GM21619 (cell line): ENCODE measurements around the gene BABAM2.
"Not testable (repeated sequence)": the region's sequence is repeated elsewhere in the genome, so short reads cannot be mapped to it uniquely, and the experiment has no call there.

Experiments used
- ATAC-seq: cut with Tn5 transposase; IDR thresholded peaks from one replicate; pipeline ENCODE4 v1.9.1; 2021; ENCODE audit not compliant: unreplicated experiment

BABAM2 gene

DNA sequence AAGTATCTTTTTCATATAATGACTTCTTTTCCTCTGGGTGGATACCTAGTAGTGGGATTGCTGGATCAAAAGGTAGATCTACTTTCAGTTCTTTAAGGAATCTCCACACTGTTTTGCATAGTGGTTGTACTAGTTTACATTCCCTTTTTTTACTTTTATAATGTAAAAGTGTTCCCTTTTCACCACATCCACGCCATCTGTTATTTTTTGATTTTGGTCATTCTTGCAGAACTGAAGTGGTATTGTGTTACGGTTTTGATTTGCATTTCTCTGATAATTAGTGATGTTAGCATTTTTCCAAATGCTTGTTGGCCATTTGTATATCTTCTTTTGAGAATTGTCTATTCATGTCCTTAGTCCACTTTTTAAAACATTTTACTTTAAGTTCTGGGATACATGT lies 127.9 kb downstream of the BABAM2 start:
- not testable (repeated sequence) for ATAC-seq

GRCh38 chr2:28019521-28019920 lies 129.0 kb downstream of the BABAM2 start:
- not testable (repeated sequence) for ATAC-seq

DNA sequence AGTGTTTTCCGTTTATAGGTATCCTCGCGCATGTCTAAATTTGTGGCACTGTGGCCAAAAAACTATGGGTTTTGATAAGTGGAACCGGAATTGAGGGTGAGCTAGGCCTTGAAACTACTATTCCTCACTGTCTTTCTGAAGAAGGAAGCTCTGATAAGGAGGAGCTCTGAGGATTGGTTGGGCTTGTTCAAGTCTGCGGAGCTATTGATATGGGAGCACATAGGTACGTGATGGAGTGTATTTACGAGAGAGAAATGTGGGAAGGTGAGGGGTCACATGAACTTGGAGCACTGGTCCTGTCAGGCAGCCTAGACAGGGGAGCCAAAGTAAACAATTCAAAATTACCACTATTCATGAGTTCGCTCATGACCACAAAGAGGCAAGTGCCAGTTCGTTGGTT lies 131.4 kb downstream of the BABAM2 start:
- ATAC-seq, result no peak

DNA sequence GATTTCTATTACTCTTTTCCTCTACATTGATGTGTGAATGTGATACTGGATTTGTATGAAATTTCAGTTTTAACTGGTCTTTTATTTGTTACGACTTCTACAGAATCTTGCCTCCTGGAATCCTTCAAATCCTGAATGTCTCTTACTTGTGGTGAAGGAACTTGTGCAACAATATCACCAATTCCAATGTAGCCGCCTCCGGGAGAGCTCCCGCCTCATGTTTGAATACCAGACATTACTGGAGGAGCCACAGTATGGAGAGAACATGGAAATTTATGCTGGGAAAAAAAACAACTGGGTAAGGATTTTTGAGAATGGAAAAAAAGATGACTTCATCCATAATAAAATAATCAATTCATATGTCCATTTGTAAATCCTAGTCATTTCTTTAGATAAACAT lies 134.6 kb downstream of the BABAM2 start:
- ATAC-seq, result no peak

- ATAC-seq, result not testable (repeated sequence)
These were observed 135.7 kb downstream of the BABAM2 start for GRCh38 chr2:28026230-28026629.

GRCh38 chr2:28028025-28028424 lies 137.5 kb downstream of the BABAM2 start:
- no peak for ATAC-seq

GRCh38 chr2:28030600-28030999 lies 140.1 kb downstream of the BABAM2 start:
- no peak for ATAC-seq

- ATAC-seq, result no peak
These were observed 142.3 kb downstream of the BABAM2 start for GRCh38 chr2:28032816-28033215.

- no peak for ATAC-seq
These were observed 144.2 kb downstream of the BABAM2 start for GRCh38 chr2:28034696-28035095.

DNA sequence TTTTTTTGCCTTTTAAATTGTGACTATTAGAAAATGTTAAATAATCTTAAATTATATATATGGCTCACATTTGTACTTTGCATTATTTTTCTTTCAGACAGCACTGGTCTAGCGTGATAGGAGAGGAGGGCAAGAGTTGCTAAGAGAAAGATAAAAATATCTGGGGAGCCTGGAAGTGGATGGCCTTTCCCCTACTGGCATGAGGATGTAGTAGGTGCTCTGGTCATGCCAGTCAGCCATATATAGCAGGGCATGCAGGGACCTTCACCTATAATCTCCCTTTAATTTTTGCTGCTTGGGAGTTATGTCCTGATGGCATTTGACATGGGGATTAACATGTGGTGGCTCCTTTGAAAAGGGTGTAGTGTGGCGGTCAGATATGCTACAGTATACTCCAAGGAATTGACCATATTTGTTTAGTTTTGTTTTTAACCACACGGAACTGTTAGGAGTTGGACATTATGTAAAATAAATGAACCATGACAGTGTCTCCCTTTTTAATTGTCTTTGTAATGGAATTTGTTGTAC lies 144.7 kb downstream of the BABAM2 start:
- no peak for ATAC-seq

DNA sequence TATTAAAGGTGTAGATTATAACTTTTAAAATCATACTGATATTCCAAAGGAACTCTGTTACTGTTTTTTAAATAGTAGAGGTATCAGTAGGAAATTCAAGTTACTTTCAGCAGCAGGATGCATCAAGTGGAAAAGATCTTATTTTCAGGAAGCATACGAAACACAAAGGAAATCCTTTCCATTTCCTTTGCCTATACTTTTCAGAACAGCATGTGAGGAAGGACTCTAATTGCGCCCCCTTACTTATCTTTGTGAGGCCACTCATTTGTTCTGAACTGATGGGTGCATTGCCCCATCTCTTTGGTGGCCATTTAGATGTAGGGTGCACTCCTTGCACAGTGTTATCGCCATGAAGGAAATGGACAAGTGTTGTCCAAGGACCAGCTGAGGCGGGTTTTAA lies 145.3 kb downstream of the BABAM2 start:
- no peak for ATAC-seq

DNA sequence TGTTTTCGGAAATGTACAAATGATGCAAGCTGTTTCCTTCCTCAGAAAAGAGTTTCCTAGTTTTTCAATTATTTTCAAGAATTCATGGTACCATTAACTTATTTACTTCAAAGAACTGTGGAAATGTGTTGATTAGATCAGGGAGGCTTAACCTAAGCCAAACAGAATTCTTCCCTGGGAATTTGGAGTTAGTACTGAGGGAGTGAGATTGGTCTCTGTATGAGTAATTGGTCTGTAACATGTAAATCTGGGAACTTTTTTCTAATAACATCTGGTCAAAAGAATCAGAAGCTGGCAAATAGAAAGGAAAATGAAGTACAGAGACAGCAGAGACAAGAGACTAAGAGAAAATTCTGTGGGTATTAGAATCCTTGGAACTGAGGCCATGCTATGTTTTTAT lies 145.8 kb downstream of the BABAM2 start:
- ATAC-seq, result no peak

DNA sequence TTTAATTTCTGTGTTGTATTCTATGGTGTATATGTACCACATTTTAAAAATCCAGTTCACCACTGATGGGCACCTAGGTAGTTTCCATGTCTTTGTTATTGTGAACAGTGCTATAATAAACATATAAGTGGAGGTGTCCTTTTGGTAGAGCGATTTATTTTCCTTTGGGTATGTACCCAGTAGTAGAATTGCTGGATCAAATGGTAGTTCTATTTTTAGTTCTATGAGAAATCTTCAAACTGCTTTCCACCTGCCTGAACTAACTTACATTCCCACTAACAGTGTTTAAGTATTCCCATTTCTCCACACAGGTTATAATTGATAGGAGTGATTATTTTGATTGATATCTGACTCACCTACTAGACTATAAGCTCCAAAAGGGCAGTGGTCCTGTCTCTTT lies 148.2 kb downstream of the BABAM2 start:
- no peak for ATAC-seq

DNA sequence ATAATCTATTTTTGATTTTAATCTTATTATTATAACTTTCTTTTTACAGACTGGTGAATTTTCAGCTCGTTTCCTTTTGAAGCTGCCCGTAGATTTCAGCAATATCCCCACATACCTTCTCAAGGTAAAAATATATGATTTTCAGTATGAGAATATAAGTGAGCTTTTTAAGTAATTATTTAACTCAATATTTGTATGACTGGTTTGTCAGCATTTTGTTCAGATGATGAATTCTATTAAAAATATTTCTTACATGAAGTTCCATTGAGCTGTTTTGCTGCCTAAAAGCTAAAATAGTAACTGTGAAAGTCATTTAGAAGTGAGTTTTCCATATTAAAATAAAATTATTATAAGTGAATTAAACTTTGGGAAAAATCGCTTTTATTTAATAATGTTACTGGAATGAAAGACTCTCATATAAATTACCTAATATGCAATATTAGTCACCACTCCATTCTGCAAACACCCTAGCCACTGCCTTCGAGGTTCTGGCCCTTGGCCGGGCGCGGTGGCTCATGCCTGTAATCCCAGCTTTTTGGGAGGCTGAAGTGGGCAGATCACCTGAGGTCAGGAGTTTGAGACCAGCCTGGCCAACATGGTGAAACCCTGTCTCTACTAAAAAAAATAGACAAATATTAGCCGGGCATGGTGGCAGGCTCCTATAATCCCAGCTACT lies 155.3 kb downstream of the BABAM2 start:
- ATAC-seq, result no peak

DNA sequence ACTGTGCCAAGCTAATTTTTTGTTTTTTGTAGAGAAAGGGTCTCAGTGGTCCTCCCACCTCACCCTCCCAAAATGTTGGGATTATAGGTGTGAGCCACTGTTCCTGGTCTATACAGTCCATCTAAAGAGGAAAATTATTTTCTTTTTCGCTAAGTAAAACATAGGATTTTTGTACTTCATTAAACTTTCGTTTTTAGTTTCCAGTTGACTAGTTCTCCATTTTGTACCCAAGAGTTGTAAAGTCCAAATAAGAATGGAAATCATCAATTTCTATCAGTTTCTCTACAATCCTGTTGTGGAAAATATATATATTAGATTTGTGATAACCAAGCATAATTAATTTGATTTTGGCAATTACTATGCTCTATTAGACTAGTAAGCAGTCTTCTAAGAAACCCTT lies 156.4 kb downstream of the BABAM2 start:
- ATAC-seq, result no peak

- no peak for ATAC-seq
These were observed 157.2 kb downstream of the BABAM2 start for GRCh38 chr2:28047681-28048080.

DNA sequence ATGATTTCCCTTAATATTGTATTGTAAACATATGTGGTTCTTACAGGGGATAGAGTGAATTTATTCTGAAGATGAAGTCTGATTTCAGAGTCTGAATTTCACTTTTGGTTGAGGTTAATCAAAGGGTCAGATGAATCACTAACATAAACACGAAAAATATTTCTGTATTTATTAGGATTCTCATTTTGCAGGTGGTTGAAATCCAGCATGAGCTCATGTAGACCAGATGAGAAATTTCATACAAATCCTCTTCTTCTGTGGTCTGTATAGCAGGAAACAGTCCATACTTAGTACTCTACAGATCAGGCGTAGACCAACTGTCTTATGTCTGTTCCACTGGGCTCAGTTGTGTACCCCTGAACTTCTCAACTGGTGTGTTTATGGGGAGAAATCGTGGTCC lies 157.8 kb downstream of the BABAM2 start:
- ATAC-seq, result no peak

DNA sequence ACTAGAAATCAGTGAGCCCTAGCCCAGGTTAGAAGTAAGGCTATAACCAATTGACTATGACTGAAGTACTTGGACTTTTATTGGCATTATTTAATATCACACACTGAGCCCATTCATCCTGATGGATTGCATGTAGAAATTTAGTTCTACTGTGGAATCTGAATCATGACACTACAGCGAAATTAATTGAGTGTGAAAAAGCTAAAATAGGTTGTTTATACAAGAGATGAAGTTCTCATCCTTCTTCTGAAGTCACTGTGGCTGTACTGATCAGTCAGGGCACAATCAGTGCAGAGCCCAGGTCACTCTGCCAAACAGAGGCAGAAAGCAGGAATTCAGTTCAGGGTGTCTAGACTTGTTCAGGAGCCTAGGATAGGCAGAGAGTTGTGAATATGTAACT lies 158.9 kb downstream of the BABAM2 start:
- no peak for ATAC-seq

DNA sequence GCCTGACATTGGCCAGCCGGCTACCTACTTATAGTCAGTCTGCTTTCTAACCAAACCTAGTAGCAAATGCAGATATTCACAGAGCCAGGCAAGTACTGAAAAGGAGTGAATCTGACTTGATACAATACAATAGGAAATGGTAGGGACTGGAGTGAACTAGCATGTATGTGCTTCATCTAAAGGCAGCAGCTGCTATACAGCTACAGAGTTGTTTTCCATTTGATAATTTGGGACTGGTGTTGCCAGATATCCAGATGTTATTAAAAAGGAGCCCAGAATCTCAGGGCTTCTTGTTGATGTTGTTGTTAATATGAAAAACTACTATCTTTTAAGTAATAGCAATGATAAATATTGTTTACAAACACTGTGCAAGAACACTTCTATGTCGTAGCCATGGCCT lies 159.4 kb downstream of the BABAM2 start:
- ATAC-seq, result no peak

GRCh38 chr2:28052691-28053090 lies 162.2 kb downstream of the BABAM2 start:
- no peak for ATAC-seq

DNA sequence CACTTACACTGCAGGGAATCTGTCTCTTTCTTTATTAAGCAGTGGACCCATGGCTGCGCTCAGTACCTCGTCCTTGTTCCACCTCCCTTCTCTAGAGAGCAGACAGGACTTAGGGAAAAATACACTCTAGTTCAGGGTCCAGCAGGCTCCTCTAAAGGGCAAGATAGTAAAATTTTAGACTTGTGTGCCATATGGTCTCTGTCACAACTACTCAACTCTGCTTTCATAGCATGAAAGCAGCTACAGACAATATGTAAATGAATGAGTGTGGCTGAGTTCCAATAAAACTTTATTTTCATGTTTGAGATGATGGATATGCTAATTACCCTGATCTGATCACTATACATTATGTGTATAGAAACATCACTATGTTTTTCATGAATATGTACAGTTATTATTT lies 163.1 kb downstream of the BABAM2 start:
- ATAC-seq, result no peak

DNA sequence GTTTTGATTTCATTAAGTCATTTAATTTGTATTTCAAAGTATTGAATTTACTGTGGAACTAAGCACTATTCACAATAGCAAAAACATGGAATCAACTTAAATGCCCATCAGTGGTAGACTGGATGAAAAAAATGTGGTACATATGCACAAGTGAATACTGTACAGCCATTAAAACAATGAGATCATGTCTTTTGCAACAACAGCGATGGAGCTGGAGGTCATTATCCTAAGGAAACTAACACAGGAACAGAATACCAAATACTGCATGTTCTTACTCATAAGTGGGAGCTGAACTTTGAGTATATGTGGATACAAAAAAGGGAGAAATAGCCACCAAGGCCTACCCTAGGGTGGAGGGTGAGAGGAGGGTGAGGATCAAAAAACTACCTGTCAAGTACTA lies 164.4 kb downstream of the BABAM2 start:
- no peak for ATAC-seq

- no peak for ATAC-seq
These were observed 164.9 kb downstream of the BABAM2 start for GRCh38 chr2:28055325-28055970.
